Measurements from ENCODE around the gene NSUN6. TPM values are rescaled to one million over a fixed set of nuclear protein-coding genes. Genes with fewer than 3 reads are reported as not detected.

The NSUN6 gene
- total and polyA plus RNA-seq, 2 experiments from 2014 or later: 18.1 to 37.4 TPM

- H3K36me3 ChIP-seq (ENCODE audit: insufficient read depth): no peaks in the 10 kb centered on the region
- H3K4me3 ChIP-seq: no peak overlapping the region
- H3K27me3 Mint-ChIP-seq (ENCODE audit: insufficient read depth, low read depth, poor library complexity): peaks cover under 1% of the 10 kb centered on the region
- H3K36me3 Mint-ChIP-seq (ENCODE audit: low read depth): no peaks in the 10 kb centered on the region
- no peak overlapping the region for H3K4me2 ChIP-seq
- H3K9me3 Mint-ChIP-seq: no peaks in the 10 kb centered on the region; the same call in 2 of the 3 replicates
- 0 out of 2 replicates have a peak, but pooled peaks cover 6% of the 10 kb centered on the region for H3K4me1 ChIP-seq (ENCODE audit: insufficient read depth)
- TF ChIP-seq REST (IDR thresholded peaks at IDR 0.05; ENCODE audit: unreplicated experiment) (no peak), EZH2 (IDR thresholded peaks at IDR 0.05; ENCODE audit: low read depth, unreplicated experiment) (no peak), POLR2AphosphoS5 (IDR thresholded peaks at IDR 0.05; ENCODE audit: low read depth) (no peak), STAT1 (IDR thresholded peaks at IDR 0.05; ENCODE audit: unreplicated experiment) (no peak), CTCF (conservative IDR thresholded peaks at IDR 0.05; ENCODE audit: low read depth in 2 of 2) (no peak), NANOG (IDR thresholded peaks at IDR 0.05; ENCODE audit: borderline replicate concordance) (no peak)
- H3F3A ChIP-seq (replicated peaks; ENCODE audit: low read depth): no peaks in the 10 kb centered on the region
- DNase-seq (ENCODE audit: low spot score) (no peak), ATAC-seq (no peak)
- H3K4me3 Mint-ChIP-seq: no peak overlapping the region
- no peak overlapping the region for H3K27ac Mint-ChIP-seq
- H2AFZ ChIP-seq: no peak overlapping the region
- H3K79me2 ChIP-seq (replicated peaks; ENCODE audit: insufficient read depth): no peaks in the 10 kb centered on the region
- peaks cover 4% of the 10 kb centered on the region; the same call in 2 of the 3 replicates for H3K4me1 Mint-ChIP-seq
- H3K9me2 ChIP-seq (ENCODE audit: insufficient read depth): no peaks in the 10 kb centered on the region
- H3K27me3 ChIP-seq (ENCODE audit: insufficient read depth): no peaks in the 10 kb centered on the region
- no peak overlapping the region for H3K27ac ChIP-seq (ENCODE audit: low read depth)
- no peaks in the 10 kb centered on the region for H4K20me1 ChIP-seq (replicated peaks; ENCODE audit: insufficient read depth)
Observed at GRCh38 chr10:18687195-18687594, 35.8 kb upstream of the NSUN6 start.

- Histone ChIP-seq H3K36me3 (ENCODE audit: insufficient read depth) (no peaks in the 10 kb centered on the region), H3K4me3 (no peak overlapping the region), H3K9me2 (ENCODE audit: insufficient read depth) (no peaks in the 10 kb centered on the region), H3F3A (replicated peaks; ENCODE audit: low read depth) (no peaks in the 10 kb centered on the region), H3K79me2 (replicated peaks; ENCODE audit: insufficient read depth) (no peaks in the 10 kb centered on the region), H4K20me1 (replicated peaks; ENCODE audit: insufficient read depth) (no peaks in the 10 kb centered on the region), H3K27me3 (ENCODE audit: insufficient read depth) (no peaks in the 10 kb centered on the region), H2AFZ (no peak overlapping the region), H3K4me2 (no peak overlapping the region), H3K27ac (ENCODE audit: low read depth) (no peak overlapping the region), H3K4me1 (ENCODE audit: insufficient read depth) (0 out of 2 replicates have a peak, but pooled peaks cover 6% of the 10 kb centered on the region)
- no peaks in the 10 kb centered on the region for H3K27me3 Mint-ChIP-seq (ENCODE audit: insufficient read depth, low read depth, poor library complexity)
- peaks cover 4% of the 10 kb centered on the region; the same call in 2 of the 3 replicates for H3K4me1 Mint-ChIP-seq
- no peak overlapping the region for H3K4me3 Mint-ChIP-seq
- H3K36me3 Mint-ChIP-seq (ENCODE audit: low read depth): peaks cover 7% of the 10 kb centered on the region; the same call in 1 of the 3 replicates
- TF ChIP-seq EZH2phosphoT487 (IDR thresholded peaks at IDR 0.05; ENCODE audit: unreplicated experiment): no peak
- no peak for TF ChIP-seq REST (IDR thresholded peaks at IDR 0.05; ENCODE audit: unreplicated experiment)
- no peak for TF ChIP-seq ETS1 (IDR thresholded peaks at IDR 0.05)
- TF ChIP-seq CTCF (conservative IDR thresholded peaks at IDR 0.05; ENCODE audit: low read depth in 2 of 2): no peak
- no peak for TF ChIP-seq STAT1 (IDR thresholded peaks at IDR 0.05; ENCODE audit: unreplicated experiment)
- no peak for TF ChIP-seq POLR2AphosphoS5 (IDR thresholded peaks at IDR 0.05; ENCODE audit: low read depth)
- no peak for TF ChIP-seq ZNF331 (CRISPR knock-in tag; IDR thresholded peaks at IDR 0.05; ENCODE audit: low read depth)
- TF ChIP-seq NANOG (IDR thresholded peaks at IDR 0.05; ENCODE audit: borderline replicate concordance): no peak
- TF ChIP-seq JUNB (IDR thresholded peaks at IDR 0.05; ENCODE audit: unreplicated experiment): no peak
- no peak for TF ChIP-seq ZNF114 (CRISPR knock-in tag; IDR thresholded peaks at IDR 0.05)
- DNase-seq (ENCODE audit: low spot score): no peak
- no peak for ATAC-seq
- H3K9me3 Mint-ChIP-seq: no peaks in the 10 kb centered on the region; the same call in 2 of the 3 replicates
- H3K27ac Mint-ChIP-seq: no peak overlapping the region
Observed at GRCh38 chr10:18685555-18685954, 34.2 kb upstream of the NSUN6 start.
